Panc1 (cell line): ENCODE data around the gene DYNLT1.

Experiments
- CTCF ChIP-seq: fragments of 450-650 bp; IDR thresholded peaks from 2 replicates; pipeline ENCODE4 v1.5.1; 2017; ENCODE audit warnings: mild to moderate bottlenecking
- POLR2AphosphoS5 ChIP-seq: IDR thresholded peaks from 2 replicates; pipeline ENCODE4 v1.6.1; 2012; ENCODE audit warnings: mild to moderate bottlenecking, low read depth, low read length, moderate library complexity
- REST ChIP-seq, 2 experiments: IDR thresholded peaks; 2 replicates each; pipeline ENCODE4 v1.6.1; 2011 to 2012; ENCODE audit warnings: low read depth in 2 of 2, control low read depth in 1 of 2, low read length in 1 of 2, mild to moderate bottlenecking in 1 of 2, moderate library complexity in 1 of 2; ENCODE audit not compliant: insufficient read depth in 1 of 2
- SIN3A ChIP-seq: IDR thresholded peaks from 2 replicates; pipeline ENCODE4 v1.6.1; 2012; ENCODE audit warnings: low read depth, mild to moderate bottlenecking, low read length, moderate library complexity, borderline replicate concordance; ENCODE audit not compliant: insufficient read depth

GRCh38 chr6:158680015-158680414 is 35.5 kb upstream of the DYNLT1 start:
- TF ChIP-seq CTCF (no peak), SIN3A (no peak), REST (IDR thresholded peaks at IDR 0.05; ENCODE audit: insufficient read depth in 1 of 2, low read depth in 2 of 2, low read length in 1 of 2) (no peak), POLR2AphosphoS5 (no peak)
